ENCODE measurements around the gene CDC42BPG. TPM values are rescaled to one million over a fixed set of nuclear protein-coding genes. Genes with fewer than 3 reads are reported as not detected.

The CDC42BPG gene, protein sequence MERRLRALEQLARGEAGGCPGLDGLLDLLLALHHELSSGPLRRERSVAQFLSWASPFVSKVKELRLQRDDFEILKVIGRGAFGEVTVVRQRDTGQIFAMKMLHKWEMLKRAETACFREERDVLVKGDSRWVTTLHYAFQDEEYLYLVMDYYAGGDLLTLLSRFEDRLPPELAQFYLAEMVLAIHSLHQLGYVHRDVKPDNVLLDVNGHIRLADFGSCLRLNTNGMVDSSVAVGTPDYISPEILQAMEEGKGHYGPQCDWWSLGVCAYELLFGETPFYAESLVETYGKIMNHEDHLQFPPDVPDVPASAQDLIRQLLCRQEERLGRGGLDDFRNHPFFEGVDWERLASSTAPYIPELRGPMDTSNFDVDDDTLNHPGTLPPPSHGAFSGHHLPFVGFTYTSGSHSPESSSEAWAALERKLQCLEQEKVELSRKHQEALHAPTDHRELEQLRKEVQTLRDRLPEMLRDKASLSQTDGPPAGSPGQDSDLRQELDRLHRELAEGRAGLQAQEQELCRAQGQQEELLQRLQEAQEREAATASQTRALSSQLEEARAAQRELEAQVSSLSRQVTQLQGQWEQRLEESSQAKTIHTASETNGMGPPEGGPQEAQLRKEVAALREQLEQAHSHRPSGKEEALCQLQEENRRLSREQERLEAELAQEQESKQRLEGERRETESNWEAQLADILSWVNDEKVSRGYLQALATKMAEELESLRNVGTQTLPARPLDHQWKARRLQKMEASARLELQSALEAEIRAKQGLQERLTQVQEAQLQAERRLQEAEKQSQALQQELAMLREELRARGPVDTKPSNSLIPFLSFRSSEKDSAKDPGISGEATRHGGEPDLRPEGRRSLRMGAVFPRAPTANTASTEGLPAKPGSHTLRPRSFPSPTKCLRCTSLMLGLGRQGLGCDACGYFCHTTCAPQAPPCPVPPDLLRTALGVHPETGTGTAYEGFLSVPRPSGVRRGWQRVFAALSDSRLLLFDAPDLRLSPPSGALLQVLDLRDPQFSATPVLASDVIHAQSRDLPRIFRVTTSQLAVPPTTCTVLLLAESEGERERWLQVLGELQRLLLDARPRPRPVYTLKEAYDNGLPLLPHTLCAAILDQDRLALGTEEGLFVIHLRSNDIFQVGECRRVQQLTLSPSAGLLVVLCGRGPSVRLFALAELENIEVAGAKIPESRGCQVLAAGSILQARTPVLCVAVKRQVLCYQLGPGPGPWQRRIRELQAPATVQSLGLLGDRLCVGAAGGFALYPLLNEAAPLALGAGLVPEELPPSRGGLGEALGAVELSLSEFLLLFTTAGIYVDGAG (N-terminal part only)
- 1 to 10 TPM; 5.2 to 8.1 (median 5.9) TPM for polyA plus RNA-seq (ENCODE audit: insufficient read length in 4 of 4)

DNA sequence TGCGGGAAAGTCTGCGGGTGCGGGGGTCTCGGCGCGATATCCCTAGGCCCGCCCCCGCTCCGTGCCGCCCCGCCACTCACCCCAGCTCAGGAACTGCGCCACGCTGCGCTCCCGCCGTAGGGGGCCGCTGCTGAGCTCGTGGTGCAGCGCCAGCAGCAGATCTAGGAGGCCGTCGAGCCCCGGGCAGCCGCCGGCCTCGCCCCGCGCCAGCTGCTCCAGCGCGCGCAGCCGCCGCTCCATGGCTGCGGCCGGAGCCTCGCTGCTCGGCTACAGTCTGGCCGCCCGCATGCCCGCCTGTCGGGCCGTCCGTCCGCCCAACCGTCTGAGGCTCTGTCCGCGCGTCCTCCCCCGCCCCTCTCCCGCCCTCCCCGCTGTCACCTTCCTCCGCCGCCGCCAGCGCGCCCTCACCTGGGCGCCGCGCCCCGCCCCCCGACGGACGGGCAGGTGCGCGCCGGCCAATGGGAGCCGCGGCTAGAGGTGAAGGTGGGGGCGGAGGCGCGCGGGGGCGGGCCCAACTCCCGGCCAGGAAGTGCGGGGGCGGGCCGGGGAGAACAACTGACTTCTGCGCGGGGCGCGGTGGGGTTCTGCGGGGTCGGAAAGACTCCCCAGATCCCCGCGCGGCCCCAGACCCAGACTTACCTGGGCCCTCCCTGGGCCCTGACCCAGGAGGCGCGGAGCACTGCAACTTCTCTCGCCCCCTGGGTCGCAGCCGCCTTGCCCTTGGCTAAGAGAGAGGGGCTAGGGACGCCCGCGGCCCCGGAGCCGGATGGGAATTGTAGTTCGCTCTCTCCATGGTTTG lies at the start of gene CDC42BPG:
Gene CDC42BPG, minus strand, starts transcription at position 324 of the 799 bp plus-strand sequence. Its CDS starts 84 bp downstream, at position 240.
- no peak for DNase-seq (ENCODE audit: low read depth in 4 of 4, low spot score in 2 of 4)

DNA sequence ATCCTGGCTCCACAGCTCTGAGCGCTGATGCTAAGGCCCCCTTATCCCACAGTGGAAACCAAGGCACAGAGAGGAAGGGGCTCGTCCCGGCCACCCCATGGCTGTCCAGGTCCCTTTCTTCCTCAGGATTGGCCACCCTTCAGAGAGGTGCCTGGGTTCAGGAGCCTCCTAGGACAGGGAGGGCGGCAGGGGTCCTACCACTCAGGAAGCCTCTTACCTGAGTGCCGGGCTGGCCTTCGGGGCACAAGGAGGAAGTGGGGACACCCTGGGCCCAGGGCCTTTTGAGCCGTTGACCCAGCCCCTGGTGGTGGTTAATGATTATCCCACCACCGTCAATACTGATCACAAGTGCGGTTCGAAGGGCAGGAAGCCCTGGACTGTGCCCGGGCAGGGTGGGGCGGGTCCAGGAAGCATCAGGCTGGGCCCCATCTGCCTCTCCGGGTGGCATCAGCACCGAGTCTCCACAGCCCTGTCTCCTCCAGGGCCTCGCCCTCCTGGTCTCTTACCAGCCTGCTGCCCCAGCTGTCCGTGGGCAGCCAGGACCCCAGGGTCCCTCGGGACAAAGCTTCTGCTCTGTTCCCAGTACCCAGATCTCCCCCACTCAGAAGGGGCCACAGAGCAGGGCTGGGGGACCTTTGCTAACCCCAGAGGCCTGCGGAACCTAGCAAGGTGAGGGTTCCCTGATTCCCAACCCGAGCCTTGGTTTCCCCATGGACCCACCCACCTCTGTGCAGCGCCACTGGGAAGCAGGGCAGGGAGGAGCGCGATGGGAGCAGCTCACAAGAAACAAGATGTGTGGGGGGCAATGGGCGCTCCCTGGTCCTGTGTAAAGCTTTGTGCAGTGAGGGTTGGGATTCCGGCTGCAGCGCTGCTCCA lies 49.0 kb upstream of the CDC42BPG start:
- DNase-seq (ENCODE audit: low read depth in 4 of 4, low spot score in 2 of 4): no peak

DNA sequence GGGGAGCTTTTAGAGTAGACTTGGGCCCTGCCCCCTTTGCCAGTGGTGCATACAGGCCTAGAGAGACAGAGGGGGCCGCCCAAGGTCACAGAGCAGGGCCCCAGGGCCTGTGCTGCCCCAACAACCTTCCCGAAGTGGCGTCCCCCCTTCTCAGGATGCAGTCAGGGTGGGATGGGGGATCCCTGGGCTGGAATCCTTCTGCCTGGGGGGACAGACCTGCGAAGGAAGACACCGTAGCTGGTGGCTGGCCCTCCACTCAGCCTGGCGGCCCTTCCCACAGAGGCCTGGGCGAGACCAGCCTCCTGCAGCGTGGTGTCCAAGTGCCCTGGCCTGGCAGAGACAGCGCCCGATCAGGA lies 48.4 kb upstream of the CDC42BPG start:
- no peak for DNase-seq (ENCODE audit: low read depth in 4 of 4, low spot score in 2 of 4)

DNA sequence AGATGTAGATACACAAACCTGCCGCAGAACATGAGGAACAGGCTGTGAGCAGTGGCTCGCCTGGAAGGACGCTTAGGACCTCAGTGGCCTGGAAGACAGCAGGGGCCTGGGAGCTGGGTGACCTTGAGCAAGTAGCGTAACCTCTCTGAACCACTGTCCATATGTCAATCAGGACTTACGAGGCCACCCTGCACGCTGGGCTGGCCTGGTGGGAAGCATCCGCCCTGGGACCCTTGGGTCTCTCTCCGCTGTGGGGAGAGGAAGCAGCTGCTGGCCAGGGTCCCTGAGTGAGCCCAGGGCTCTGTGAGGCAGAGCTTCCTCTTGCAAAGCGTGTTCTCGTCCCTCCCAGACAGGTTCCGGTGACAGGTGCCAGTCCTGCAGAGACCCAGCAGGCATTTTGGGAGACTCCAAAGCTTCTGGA lies 48.0 kb upstream of the CDC42BPG start:
- DNase-seq (ENCODE audit: low read depth in 4 of 4, low spot score in 2 of 4): no peak

DNA sequence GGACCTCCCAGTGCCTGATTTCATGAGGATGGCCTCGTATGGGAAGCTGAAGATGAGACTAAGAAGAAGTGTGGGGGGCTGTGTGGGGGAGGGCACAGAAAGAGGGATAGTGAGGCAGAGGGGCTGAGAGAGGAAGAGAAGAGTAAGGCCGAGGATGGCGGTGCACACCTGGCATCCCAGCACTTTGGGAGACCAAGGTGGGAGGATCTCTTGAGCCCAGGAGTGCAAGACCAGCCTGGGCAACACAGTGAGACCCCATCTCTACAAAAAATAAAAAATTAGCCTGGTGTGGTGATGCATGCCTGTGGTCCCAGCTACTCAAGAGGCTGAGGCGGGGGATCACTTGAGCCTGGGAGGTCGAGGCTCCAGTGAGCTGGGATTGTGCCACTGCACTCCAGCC lies 47.4 kb upstream of the CDC42BPG start:
- no peak for DNase-seq (ENCODE audit: low read depth in 4 of 4, low spot score in 2 of 4)

DNA sequence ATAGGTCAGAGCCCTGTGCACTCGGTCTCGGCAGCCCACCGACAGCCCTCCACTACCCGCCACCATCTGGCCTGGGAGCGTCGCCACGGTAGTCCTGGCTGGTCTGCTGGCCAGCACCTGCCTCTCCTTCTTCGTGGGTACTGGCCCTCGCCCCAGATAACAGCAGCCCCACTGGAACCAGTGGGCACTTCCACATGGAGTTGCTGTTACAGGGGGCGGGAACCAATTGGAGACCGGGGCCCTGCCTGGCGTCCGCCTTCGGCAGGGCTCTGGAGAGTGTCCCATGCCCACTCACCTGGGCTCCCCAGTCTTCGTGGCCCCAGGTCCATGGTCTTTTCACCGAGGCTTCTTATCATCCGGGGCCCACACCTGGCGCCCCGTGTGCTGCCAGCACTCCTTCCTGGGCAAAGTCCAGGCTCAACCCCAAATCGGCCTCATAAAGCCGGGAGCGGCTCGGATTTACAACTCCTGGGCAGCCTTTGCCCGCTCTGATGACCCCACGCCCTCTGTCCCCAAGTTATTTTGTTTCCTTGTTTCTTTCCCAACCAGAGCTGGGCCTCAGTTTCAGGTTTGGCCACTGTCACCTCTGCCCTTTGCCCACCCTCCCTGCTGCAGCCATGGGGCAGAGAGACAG lies 46.9 kb upstream of the CDC42BPG start:
- DNase-seq (ENCODE audit: low read depth in 4 of 4, low spot score in 2 of 4): no peak

DNA sequence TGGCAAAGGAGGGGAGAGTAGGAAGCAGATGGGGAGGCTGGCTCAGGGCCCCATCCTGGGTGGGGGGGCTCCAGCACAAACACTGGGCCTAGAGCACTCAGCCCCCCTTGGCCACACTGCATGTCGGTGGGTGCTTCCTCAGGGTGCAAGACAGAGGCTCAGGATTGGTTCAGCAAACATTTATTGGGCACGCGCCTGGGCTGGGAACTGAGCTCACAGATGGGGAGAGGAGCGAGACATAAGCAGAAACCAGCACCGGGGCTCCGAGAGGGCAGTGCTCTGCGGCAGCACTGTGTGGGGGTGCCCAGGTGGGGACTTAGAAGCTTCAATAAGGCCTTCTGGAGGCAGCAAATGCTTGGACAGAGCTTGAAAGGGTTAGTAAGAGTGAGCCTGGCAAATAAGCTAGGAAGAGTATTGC lies 46.1 kb upstream of the CDC42BPG start:
- DNase-seq (ENCODE audit: low read depth in 4 of 4, low spot score in 2 of 4): no peak

DNA sequence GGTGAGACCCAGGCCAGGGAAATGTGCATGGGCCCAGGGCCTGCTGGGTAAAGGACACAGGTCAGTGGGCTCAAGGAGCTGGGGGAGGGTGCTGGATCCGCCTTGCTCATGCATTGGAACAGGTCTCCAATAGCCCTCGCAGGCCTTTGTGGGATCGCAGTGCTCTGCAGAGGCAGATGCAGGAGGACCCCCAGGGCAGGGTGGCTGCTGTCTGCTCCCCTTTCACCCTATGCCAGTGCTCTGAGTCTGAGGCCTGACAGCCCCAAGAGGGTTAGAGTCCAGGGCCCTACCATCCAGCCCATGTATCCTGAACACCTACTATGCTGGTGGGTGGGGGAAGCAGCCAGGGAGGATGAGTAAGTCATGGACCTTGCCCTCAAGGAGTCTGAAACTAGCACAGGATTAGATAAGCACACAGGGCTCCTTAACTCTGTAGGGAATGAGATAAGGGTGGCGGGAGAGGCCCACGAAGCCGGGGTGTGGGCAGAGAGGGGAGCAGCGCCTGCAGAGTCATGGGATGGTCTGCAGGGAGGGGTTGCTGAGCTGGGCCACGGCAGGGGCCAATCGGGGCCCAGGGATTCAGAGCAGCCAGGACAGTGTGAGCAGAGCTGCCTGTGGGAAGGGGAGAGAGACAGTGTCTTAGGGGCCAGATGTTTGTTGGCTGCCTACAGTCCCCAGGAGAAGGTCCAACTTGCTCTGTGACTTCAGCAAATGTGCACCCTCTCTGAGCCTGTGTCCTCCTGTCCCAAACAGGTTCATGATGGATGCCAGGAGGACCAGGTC lies 44.5 kb upstream of the CDC42BPG start:
- DNase-seq (ENCODE audit: low read depth in 4 of 4, low spot score in 2 of 4): no peak

DNA sequence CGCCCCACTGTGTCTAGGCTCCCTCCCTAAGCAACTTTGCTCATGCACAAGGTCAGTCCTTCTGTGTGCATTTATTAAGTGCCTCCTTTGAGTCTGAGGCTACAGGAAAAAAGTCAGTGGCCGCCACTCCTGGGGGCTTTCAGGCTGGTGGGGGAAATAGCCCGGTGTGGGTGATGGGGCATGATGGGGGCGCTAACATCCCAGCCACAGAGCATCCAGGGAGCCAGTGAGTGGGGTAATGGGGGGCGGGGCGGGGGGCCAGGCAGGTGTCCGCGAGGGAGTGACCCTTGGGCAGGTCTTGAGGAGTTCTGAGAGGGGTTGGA lies 43.9 kb upstream of the CDC42BPG start:
- no peak for DNase-seq (ENCODE audit: low read depth in 4 of 4, low spot score in 2 of 4)

DNA sequence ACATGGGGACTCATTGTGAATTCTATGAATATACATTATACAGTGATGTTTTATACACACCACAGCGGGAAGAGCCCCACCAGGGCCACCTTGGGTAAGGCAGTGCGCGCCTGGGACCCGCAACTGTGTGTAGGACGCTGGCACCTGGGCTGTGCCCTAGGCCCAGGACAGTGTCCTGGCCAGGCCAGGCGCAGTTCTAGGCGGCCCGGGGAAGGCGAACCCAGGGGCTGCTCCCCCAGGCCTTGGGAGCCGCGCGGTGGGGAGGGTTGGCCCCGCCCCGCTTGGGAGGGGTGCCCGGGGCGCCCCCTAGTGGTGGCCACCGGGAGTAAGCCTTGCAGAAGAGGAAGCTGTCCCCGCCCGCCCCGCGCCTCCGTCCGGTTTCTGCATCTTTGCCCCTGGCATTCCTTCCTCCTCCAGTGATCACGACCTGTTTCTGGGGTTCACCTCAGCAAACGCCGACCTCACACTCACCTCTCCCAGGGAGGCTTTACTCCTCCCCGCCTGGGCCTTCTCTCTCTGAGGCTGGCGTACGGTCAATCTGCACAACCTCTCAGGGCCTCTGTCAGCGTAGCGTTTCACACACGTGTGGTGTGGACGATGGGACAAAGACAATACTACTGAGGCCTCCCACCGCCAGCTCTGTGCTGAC lies 43.4 kb upstream of the CDC42BPG start:
- peak in 1 of 4 donors; percentile 61 for DNase-seq (ENCODE audit: low read depth in 4 of 4, low spot score in 2 of 4)

DNA sequence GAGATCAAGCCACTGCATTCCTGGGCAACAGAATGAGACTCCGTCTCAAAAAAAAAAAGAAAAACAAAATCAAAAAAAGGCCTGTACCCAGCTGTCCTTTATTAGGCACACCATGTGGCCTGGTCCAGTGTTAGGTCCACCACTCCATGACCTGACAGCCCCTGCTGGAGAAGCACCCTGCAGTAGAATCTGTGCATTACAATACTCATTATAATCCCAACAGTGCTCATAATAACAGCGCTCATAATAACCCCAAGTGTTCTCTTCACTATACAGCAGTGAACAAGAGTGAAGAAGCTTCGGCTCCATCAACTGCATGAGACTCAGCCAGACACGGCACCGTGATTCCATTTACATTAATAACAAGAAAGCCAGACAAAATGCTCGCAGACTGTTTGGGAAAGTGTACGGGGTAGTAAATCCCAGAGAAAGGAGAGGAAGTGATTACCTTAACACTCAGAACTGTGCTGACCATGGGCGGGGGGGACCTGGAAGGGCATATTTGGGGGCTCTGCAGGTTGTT lies 42.8 kb upstream of the CDC42BPG start:
- no peak for DNase-seq (ENCODE audit: low read depth in 4 of 4, low spot score in 2 of 4)

DNA sequence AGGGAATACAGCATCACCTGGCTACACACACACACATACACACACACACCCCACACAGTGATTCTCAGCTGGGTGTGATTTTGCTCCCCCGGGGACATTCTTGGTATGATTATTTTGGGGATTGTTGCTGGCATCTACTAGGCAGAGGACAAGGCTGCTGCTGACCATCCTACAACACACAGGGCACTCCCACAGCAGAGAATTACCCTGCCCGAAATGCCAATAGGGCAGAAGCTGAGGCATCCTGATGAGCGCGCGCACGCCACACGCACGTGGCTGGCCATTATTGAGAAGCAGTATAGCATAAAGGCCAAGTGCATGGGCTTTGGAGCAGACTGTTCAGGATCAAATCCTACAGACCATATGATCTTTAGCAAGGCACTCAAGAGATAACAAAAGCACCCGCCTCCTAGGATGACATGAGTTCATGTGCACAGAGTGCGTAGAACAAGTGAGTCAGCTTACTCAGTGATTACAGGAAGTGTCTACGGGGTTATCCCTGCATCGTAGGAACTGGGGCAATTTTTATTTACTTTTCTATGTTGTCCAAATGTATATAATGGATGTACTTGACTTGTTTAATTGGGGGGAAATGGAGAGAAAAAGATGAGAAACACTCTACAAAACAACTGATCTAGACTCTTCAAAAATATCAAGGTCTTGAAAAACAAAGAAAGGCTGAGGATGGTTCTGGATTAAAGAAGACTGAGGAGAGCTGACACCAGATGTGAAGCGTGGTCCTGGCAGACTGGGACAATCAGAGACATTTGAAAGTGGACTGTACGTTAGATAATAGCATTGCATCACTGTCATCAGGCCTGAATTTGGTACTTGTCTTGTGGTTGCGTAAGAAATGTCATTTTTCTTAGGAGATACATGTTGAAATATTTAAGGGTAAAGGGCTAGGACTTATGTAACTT lies 41.2 kb upstream of the CDC42BPG start:
- no peak for DNase-seq (ENCODE audit: low read depth in 4 of 4, low spot score in 2 of 4)

DNA sequence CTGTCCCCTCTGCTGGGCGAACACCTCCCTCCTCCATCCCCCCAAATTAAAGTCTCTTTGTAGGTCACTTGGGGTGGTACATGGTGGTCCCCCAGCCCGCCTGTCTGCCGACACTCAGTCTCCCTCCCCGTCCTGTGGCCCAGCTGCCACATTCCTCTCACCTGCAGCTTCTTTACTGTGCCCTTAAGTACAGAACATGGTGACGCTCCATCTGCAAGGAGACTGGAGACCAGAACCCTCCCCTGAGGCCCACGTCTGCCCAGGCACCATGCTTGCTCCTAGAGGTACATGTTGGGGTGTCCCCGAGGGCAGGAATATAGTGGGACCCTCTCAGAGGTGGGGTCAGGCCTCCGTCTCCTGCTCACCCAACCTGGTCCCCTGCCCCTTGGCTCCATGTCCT lies 39.6 kb upstream of the CDC42BPG start:
- no peak for DNase-seq (ENCODE audit: low read depth in 4 of 4, low spot score in 2 of 4)

DNA sequence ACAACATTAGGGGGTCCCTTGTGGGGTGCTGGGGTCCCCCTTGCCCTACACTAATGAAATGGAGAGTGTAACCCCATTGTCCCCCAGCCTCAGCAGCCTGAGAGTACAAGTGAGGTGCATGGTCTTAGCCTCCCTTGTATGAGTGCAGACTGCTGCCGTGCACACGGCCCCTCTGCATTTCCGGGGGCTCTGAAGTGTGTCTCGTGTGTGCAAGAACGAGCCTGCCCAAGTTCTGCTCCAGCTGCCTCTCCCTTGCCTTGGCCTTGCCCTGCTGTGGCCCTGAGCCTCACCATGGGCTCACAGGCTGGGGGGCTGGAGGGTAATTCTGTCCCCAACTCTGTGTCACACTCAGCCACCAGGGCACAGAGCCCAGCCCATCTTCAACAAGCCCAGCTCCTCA lies 39.1 kb upstream of the CDC42BPG start:
- no peak for DNase-seq (ENCODE audit: low read depth in 4 of 4, low spot score in 2 of 4)

DNA sequence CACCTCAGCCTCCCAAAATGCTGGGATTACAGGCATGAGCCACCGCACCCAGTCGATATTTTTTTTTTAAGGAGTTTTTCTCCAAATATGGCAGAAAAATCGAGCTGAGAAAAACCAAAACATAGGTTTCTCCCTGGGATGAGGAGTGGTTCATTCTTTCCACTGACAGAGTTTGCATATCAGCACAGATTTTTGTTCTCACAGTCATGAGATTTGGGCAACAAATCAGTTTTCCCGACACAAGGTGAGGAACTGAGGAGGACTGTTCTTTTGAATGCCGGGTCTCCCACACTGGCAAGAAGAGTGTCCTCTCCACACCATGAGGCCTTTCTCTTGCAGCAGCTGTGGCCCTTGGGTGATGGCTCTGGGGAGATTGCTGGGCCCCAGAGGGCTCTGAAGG lies 37.8 kb upstream of the CDC42BPG start:
- DNase-seq (ENCODE audit: low read depth in 4 of 4, low spot score in 2 of 4): no peak

DNA sequence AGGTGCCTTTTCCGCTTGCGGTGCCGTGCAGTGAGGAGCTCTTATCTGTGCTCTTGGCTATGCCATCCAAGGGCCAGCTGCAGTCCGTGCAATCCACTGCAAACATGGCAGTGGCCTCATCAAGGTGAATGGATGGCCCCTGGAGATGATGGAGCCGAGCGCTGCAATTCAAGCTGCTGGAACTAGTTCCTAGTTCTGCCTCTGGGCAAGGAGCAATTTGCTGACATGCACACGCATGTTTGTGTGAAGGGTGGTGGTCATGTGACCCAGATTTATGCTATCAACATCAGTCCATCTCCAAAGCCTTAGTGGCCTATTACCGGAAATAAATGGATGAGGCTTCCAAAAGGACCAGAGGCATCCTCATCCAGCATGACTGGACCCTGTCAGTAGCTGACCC lies 37.0 kb upstream of the CDC42BPG start:
- DNase-seq (ENCODE audit: low read depth in 4 of 4, low spot score in 2 of 4): no peak
